Left kidney (tissue), 2 donors: ENCODE data around the gene ANKRD65. TPM values are rescaled to one million over a fixed set of nuclear protein-coding genes. Genes with fewer than 3 reads are reported as not detected.

Experiments
- DNase-seq: peaks from one replicate; pipeline ENCODE4 v3.0.0-alpha.2; 2013
- polyA plus RNA-seq: library from polyadenylated mRNA; unstranded; fragments of 120-200 nt; gene quantifications from one replicate; pipeline ENCODE4 v1.2.1, GENCODE V29; 2013; ENCODE audit not compliant: insufficient read length

Gene ANKRD65
- polyA plus RNA-seq, 1 donor, result 8.5 TPM

GRCh38 chr1:1442069-1442770 is 21.1 kb upstream of the ANKRD65 start:
- DNase-seq, result no peak

- DNase-seq, result no peak
These were observed 20.2 kb upstream of the ANKRD65 start for GRCh38 chr1:1441002-1441888.

- DNase-seq, result no peak
These were observed 19.4 kb upstream of the ANKRD65 start for GRCh38 chr1:1440262-1441001.

GRCh38 chr1:1439546-1440261 is 18.6 kb upstream of the ANKRD65 start:
- no peak for DNase-seq

GRCh38 chr1:1438531-1439381 is 17.7 kb upstream of the ANKRD65 start:
- DNase-seq, result no peak

GRCh38 chr1:1437904-1438376 is 16.9 kb upstream of the ANKRD65 start:
- no peak for DNase-seq

GRCh38 chr1:1437033-1437903 is 16.2 kb upstream of the ANKRD65 start:
- DNase-seq, result no peak

- no peak for DNase-seq
These were observed 15.6 kb upstream of the ANKRD65 start for GRCh38 chr1:1436630-1437032.

GRCh38 chr1:1435911-1436629 is 15.0 kb upstream of the ANKRD65 start:
- no peak for DNase-seq

GRCh38 chr1:1435106-1435903 is 14.2 kb upstream of the ANKRD65 start, which contains the start of gene VWA1:
Gene VWA1, plus strand, starts transcription at chr1:1435690. Its CDS starts 59 bp downstream, at chr1:1435749.
- no peak for DNase-seq

- DNase-seq, result no peak
These were observed 13.7 kb upstream of the ANKRD65 start for GRCh38 chr1:1434824-1435105.

GRCh38 chr1:1434131-1434823 is 13.2 kb upstream of the ANKRD65 start:
- DNase-seq, result no peak

- no peak for DNase-seq
These were observed 12.7 kb upstream of the ANKRD65 start for GRCh38 chr1:1433804-1434130.

- DNase-seq, result no peak
These were observed 12.1 kb upstream of the ANKRD65 start for GRCh38 chr1:1432951-1433803.

GRCh38 chr1:1432274-1432950 is 11.3 kb upstream of the ANKRD65 start:
- DNase-seq, result no peak

- no peak for DNase-seq
These were observed 10.8 kb upstream of the ANKRD65 start for GRCh38 chr1:1431845-1432273.
